GM18907 (cell line): ENCODE data around the gene SRC.

Experiments used
- ATAC-seq: cut with Tn5 transposase; IDR thresholded peaks from one replicate; pipeline ENCODE4 v1.9.1; 2021; ENCODE audit warnings: mild to moderate bottlenecking, moderate library complexity; ENCODE audit not compliant: unreplicated experiment

The SRC gene

DNA sequence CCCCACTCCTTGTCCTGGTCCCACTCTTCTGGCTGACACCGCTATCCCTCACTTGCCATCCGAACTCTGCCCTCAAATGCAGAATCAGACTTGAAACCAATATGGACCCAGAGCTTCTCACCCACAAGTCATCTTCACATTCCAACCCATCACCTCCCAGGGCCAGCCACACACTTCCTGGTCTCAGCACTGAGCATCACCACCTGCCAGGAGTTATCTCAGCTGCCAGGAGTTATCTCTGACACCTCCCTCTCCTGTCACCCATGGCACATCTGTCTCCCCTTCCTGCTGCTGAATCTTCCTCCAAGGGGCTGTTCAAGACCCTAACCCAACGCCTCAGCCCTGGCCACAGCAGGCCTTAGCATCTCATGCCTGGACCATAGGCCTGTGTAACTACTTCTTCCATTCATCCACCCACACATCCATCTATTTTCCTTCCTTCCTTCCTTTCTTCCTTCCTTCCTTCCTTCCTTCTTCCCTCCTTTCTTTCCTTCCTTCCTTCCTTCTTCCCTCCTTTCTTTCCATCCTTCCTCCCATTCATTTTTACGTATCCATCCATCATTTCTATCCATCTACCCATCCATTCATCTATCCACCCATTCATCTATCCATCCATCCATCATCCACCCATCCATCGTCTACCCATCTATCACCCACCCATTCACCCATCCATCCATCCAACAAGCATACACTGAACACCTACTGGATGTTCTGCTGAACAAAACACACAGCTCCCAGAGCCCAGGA, 100.5 kb downstream of the SRC start:
- ATAC-seq, result no peak

DNA sequence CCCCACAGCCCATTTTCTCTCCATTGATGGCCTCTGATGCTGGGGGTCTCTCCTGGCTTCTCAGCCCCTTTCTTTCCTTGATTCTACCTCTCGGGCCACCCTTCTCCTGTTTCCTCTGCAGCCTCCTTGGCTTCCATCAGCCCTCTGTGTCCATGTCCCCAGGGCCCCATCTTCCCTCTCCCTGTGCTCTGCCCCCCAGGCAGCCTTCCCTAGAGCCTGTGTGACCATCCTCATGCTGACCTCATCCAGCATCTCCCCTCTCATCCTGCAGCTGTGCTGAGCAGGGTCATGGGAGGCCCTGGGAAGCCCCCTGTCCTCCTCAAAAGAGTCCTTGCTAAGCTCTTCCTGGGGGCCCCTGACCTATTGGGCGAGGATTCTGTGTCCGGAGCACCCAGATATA, 101.7 kb downstream of the SRC start:
- ATAC-seq, result no peak

GRCh38 chr20:37449276-37449675, 103.3 kb downstream of the SRC start:
- no peak for ATAC-seq

GRCh38 chr20:37450344-37450743, 104.4 kb downstream of the SRC start:
- ATAC-seq, result no peak

DNA sequence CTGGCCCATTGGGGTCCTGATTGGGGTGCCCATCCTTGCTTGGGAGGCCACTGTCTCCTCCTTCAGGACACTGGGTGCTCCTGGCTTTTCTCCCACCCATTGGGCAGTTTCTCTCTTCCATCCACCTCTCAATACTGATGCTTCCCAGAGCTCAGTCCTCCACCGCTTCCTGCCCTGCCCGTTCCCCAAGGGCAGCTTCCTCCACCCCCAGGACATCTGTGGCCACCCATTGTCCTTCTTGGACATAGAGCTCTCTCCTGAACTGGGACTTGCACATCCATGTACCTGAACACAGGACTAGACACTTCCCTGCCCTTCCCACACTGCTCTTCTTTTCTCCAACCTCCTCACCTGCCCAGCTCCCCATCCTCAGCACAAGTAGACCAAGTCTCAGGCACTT, 105.7 kb downstream of the SRC start:
- ATAC-seq, result no peak

DNA sequence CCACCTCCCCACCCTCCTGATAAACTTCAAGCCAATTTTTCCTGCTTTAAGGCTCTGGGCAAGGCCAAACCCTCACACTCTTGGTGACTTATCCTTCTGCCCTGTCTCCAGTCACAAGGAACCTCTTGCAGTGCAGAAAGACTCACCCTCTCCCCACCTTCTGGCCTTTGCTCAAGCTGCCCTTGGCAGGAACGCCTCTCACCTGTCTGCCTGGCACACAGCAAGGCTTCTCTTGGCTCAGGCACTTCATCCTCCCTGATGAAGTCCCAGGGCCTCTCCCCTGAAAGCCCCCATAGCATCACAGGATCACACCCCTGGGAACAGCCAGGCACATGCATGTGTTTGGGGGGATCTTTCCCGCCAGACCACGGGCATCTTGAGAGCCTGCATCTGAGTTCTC, 106.3 kb downstream of the SRC start:
- ATAC-seq, result no peak

GRCh38 chr20:37453288-37453687, 107.3 kb downstream of the SRC start:
- ATAC-seq, result no peak

DNA sequence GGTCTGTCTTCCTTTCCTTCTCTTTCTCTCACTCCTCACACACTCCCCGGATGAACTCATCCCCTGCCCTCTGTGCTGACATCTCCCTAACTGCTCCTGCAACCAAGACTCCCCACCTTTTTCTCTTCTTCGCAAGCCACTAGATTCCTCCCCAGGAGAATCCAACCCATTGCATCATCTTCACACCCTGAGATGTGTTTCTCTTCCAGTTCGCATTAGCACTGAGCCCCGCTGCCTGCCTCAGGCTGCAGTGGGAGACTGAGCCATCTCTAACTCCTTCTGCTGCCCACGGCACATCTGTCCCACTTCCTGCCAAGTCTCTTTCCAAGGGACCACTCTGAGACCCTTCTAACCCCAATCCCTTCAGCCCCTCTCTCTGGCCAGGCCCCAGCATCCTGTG, 107.9 kb downstream of the SRC start:
- ATAC-seq, result no peak

- ATAC-seq, result no peak
Measured at GRCh38 chr20:37454636-37455385, 108.9 kb downstream of the SRC start.
